ENCODE data around the gene TAF4.

The TAF4 gene

GRCh38 chr20:62018437-62019143 lies 47.1 kb downstream of the TAF4 start:
- Histone ChIP-seq H3K9ac (ENCODE audit: insufficient read length, low read depth) (no peak overlapping the region), H3K9me3 (ENCODE audit: insufficient read depth, low read length) (no peaks in the 10 kb centered on the region), H3K4me1 (ENCODE audit: insufficient read depth, insufficient read length) (peaks cover 17% of the 10 kb centered on the region), H3K27me3 (ENCODE audit: insufficient read depth, insufficient read length) (no peaks in the 10 kb centered on the region), H3K36me3 (ENCODE audit: insufficient read depth, insufficient read length, low read length) (peaks cover 11% of the 10 kb centered on the region), H3K4me3 (ENCODE audit: insufficient read length, low read depth) (no peak overlapping the region)
- no peak for DNase-seq (ENCODE audit: low read depth, low spot score)
- TF ChIP-seq SUZ12 (IDR thresholded peaks at IDR 0.05; ENCODE audit: extremely low read depth, insufficient read depth, insufficient read length) (no peak), ZNF274 (IDR thresholded peaks at IDR 0.05; ENCODE audit: low read depth, low read length) (no peak), YY1 (IDR thresholded peaks at IDR 0.05; ENCODE audit: insufficient read depth, insufficient read length) (no peak)

GRCh38 chr20:62015540-62016288 lies 50.0 kb downstream of the TAF4 start:
- H3K4me3 ChIP-seq (ENCODE audit: insufficient read length, low read depth) = no peak overlapping the region
- peaks cover 32% of the 10 kb centered on the region for H3K36me3 ChIP-seq (ENCODE audit: insufficient read depth, insufficient read length, low read length)
- H3K9me3 ChIP-seq (ENCODE audit: insufficient read depth, low read length) = no peaks in the 10 kb centered on the region
- H3K9ac ChIP-seq (ENCODE audit: insufficient read length, low read depth) = no peak overlapping the region
- H3K4me1 ChIP-seq (ENCODE audit: insufficient read depth, insufficient read length) = peaks cover 11% of the 10 kb centered on the region
- H3K27me3 ChIP-seq (ENCODE audit: insufficient read depth, insufficient read length) = no peaks in the 10 kb centered on the region
- no peak for DNase-seq (ENCODE audit: low read depth, low spot score)
- TF ChIP-seq YY1 (IDR thresholded peaks at IDR 0.05; ENCODE audit: insufficient read depth, insufficient read length) (no peak), ZNF274 (IDR thresholded peaks at IDR 0.05; ENCODE audit: low read depth, low read length) (no peak), SUZ12 (IDR thresholded peaks at IDR 0.05; ENCODE audit: extremely low read depth, insufficient read depth, insufficient read length) (no peak)

- Histone ChIP-seq H3K4me3 (ENCODE audit: insufficient read length, low read depth) (no peak overlapping the region), H3K4me1 (ENCODE audit: insufficient read depth, insufficient read length) (peaks cover 6% of the 10 kb centered on the region), H3K27me3 (ENCODE audit: insufficient read depth, insufficient read length) (no peaks in the 10 kb centered on the region), H3K36me3 (ENCODE audit: insufficient read depth, insufficient read length, low read length) (peaks cover 39% of the 10 kb centered on the region), H3K9me3 (ENCODE audit: insufficient read depth, low read length) (no peaks in the 10 kb centered on the region), H3K9ac (ENCODE audit: insufficient read length, low read depth) (no peak overlapping the region)
- DNase-seq (ENCODE audit: low read depth, low spot score) = no peak
- TF ChIP-seq ZNF274 (IDR thresholded peaks at IDR 0.05; ENCODE audit: low read depth, low read length) = no peak
- TF ChIP-seq YY1 (IDR thresholded peaks at IDR 0.05; ENCODE audit: insufficient read depth, insufficient read length) = no peak
- no peak for TF ChIP-seq SUZ12 (IDR thresholded peaks at IDR 0.05; ENCODE audit: extremely low read depth, insufficient read depth, insufficient read length)
Measured at GRCh38 chr20:62014889-62015537, 50.7 kb downstream of the TAF4 start.

GRCh38 chr20:62014488-62014775 lies 51.2 kb downstream of the TAF4 start:
- Histone ChIP-seq H3K9ac (ENCODE audit: insufficient read length, low read depth) (no peak overlapping the region), H3K36me3 (ENCODE audit: insufficient read depth, insufficient read length, low read length) (peaks cover 45% of the 10 kb centered on the region), H3K9me3 (ENCODE audit: insufficient read depth, low read length) (no peaks in the 10 kb centered on the region), H3K4me1 (ENCODE audit: insufficient read depth, insufficient read length) (peaks cover under 1% of the 10 kb centered on the region), H3K27me3 (ENCODE audit: insufficient read depth, insufficient read length) (no peaks in the 10 kb centered on the region), H3K4me3 (ENCODE audit: insufficient read length, low read depth) (no peak overlapping the region)
- TF ChIP-seq ZNF274 (IDR thresholded peaks at IDR 0.05; ENCODE audit: low read depth, low read length) (no peak), SUZ12 (IDR thresholded peaks at IDR 0.05; ENCODE audit: extremely low read depth, insufficient read depth, insufficient read length) (no peak), YY1 (IDR thresholded peaks at IDR 0.05; ENCODE audit: insufficient read depth, insufficient read length) (no peak)
- no peak for DNase-seq (ENCODE audit: low read depth, low spot score)

- H3K36me3 ChIP-seq (ENCODE audit: insufficient read depth, insufficient read length, low read length) = peaks cover 62% of the 10 kb centered on the region
- no peak overlapping the region for H3K9ac ChIP-seq (ENCODE audit: insufficient read length, low read depth)
- H3K4me3 ChIP-seq (ENCODE audit: insufficient read length, low read depth) = no peak overlapping the region
- no peak for DNase-seq (ENCODE audit: low read depth, low spot score)
- no peak for TF ChIP-seq YY1 (IDR thresholded peaks at IDR 0.05; ENCODE audit: insufficient read depth, insufficient read length)
- no peak for TF ChIP-seq ZNF274 (IDR thresholded peaks at IDR 0.05; ENCODE audit: low read depth, low read length)
- no peak for TF ChIP-seq SUZ12 (IDR thresholded peaks at IDR 0.05; ENCODE audit: extremely low read depth, insufficient read depth, insufficient read length)
- H3K9me3 ChIP-seq (ENCODE audit: insufficient read depth, low read length) = no peaks in the 10 kb centered on the region
- no peaks in the 10 kb centered on the region for H3K4me1 ChIP-seq (ENCODE audit: insufficient read depth, insufficient read length)
- H3K27me3 ChIP-seq (ENCODE audit: insufficient read depth, insufficient read length) = no peaks in the 10 kb centered on the region
Measured at GRCh38 chr20:62012631-62013030, 53.0 kb downstream of the TAF4 start.

- DNase-seq (ENCODE audit: low read depth, low spot score) = no peak
- TF ChIP-seq SUZ12 (IDR thresholded peaks at IDR 0.05; ENCODE audit: extremely low read depth, insufficient read depth, insufficient read length) = no peak
- H3K4me1 ChIP-seq (ENCODE audit: insufficient read depth, insufficient read length) = no peaks in the 10 kb centered on the region
- H3K9ac ChIP-seq (ENCODE audit: insufficient read length, low read depth) = no peak overlapping the region
- no peak overlapping the region for H3K4me3 ChIP-seq (ENCODE audit: insufficient read length, low read depth)
- no peaks in the 10 kb centered on the region for H3K9me3 ChIP-seq (ENCODE audit: insufficient read depth, low read length)
- H3K27me3 ChIP-seq (ENCODE audit: insufficient read depth, insufficient read length) = no peaks in the 10 kb centered on the region
- H3K36me3 ChIP-seq (ENCODE audit: insufficient read depth, insufficient read length, low read length) = peaks cover 68% of the 10 kb centered on the region
Measured at GRCh38 chr20:62011938-62012534, 53.6 kb downstream of the TAF4 start.

GRCh38 chr20:62011403-62011790 lies 54.3 kb downstream of the TAF4 start:
- H3K9ac ChIP-seq (ENCODE audit: insufficient read length, low read depth) = no peak overlapping the region
- no peaks in the 10 kb centered on the region for H3K4me1 ChIP-seq (ENCODE audit: insufficient read depth, insufficient read length)
- H3K27me3 ChIP-seq (ENCODE audit: insufficient read depth, insufficient read length) = no peaks in the 10 kb centered on the region
- peaks cover 73% of the 10 kb centered on the region for H3K36me3 ChIP-seq (ENCODE audit: insufficient read depth, insufficient read length, low read length)
- no peaks in the 10 kb centered on the region for H3K9me3 ChIP-seq (ENCODE audit: insufficient read depth, low read length)
- no peak for DNase-seq (ENCODE audit: low read depth, low spot score)
- no peak for TF ChIP-seq ZNF274 (IDR thresholded peaks at IDR 0.05; ENCODE audit: low read depth, low read length)
- no peak for TF ChIP-seq YY1 (IDR thresholded peaks at IDR 0.05; ENCODE audit: insufficient read depth, insufficient read length)
- no peak overlapping the region for H3K4me3 ChIP-seq (ENCODE audit: insufficient read length, low read depth)

Data from NT2/D1 (cell line).